Measurements from ENCODE around the gene STK39.

The STK39 gene

DNA sequence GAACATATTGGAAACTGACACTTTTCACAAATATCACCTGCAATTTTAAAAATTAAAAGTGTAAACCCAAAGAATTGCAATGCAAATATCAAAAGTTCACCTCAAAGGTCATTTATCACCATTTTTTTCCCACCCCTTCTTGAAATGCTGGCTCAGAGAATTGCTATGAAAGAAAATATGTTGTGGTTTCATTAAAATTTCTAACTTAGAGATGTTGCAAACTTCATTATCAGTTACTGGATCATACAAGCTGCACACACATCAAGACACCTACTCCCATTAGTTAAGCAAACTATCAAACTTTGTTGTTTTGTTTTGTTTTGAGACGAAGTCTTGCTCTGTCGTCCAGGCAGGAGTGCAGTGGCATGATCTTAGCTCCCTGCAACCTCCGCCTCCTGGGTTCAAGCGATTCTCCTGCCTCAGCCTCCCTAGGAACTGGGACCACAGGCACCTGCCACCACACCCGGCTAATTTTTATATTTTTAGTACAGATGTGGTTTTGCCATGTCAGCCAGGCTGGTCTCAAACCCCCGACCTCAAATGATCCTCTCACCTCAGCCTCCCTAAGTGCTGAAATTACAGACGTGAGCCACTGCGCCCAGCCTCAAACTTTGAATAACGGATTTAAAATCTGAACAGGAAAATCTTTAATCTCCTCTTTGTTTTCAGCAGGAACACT lies 37.0 kb downstream of the STK39 start:
- Histone ChIP-seq H3K36me3 (no peaks in the 10 kb centered on the region), H3K9me3 (no peaks in the 10 kb centered on the region), H3K4me3 (peak overlapping the region in 1 of 2 donors; percentile 26), H3K27ac (no peak overlapping the region), H3K4me1 (peaks cover 0 to 19% (median 7%) of the 10 kb centered on the region in 4 donors), H3K27me3 (no peaks in the 10 kb centered on the region)
- TF ChIP-seq CTCF (IDR thresholded peaks at IDR 0.05) = no peak
- intact Hi-C loops (cut with DNase I; ENCODE audit: low total_unique reads) = no loop called here
- DNase-seq = no peak

- peaks cover 0 to 15% (median 7%) of the 10 kb centered on the region in 4 donors for H3K4me1 ChIP-seq
- no peak overlapping the region for H3K4me3 ChIP-seq
- TF ChIP-seq CTCF (IDR thresholded peaks at IDR 0.05) = no peak
- H3K36me3 ChIP-seq = no peaks in the 10 kb centered on the region
- no peak overlapping the region for H3K27ac ChIP-seq
- no peaks in the 10 kb centered on the region for H3K27me3 ChIP-seq
- DNase-seq = no peak
- intact Hi-C loops (cut with DNase I; ENCODE audit: low total_unique reads) = no loop called here
- H3K9me3 ChIP-seq = no peaks in the 10 kb centered on the region
Measured at GRCh38 chr2:168208652-168209051, 38.7 kb downstream of the STK39 start.

- no peaks in the 10 kb centered on the region for H3K36me3 ChIP-seq
- peaks cover 0 to 15% (median 7%) of the 10 kb centered on the region in 4 donors for H3K4me1 ChIP-seq
- H3K9me3 ChIP-seq = no peaks in the 10 kb centered on the region
- TF ChIP-seq CTCF (IDR thresholded peaks at IDR 0.05) = no peak
- no peak for DNase-seq
- no peak overlapping the region for H3K27ac ChIP-seq
- intact Hi-C loops (cut with DNase I; ENCODE audit: low total_unique reads) = no loop called here
- no peak overlapping the region for H3K4me3 ChIP-seq
- no peaks in the 10 kb centered on the region for H3K27me3 ChIP-seq
Measured at GRCh38 chr2:168207851-168208250, 39.5 kb downstream of the STK39 start.

- TF ChIP-seq CTCF (IDR thresholded peaks at IDR 0.05) = no peak
- Histone ChIP-seq H3K4me3 (no peak overlapping the region), H3K9me3 (no peaks in the 10 kb centered on the region), H3K4me1 (no peaks in the 10 kb centered on the region), H3K27me3 (no peaks in the 10 kb centered on the region), H3K27ac (no peak overlapping the region), H3K36me3 (no peaks in the 10 kb centered on the region)
- DNase-seq = no peak
- intact Hi-C loops (cut with DNase I; ENCODE audit: low total_unique reads) = no loop called here
Measured at GRCh38 chr2:168203762-168204693, 43.4 kb downstream of the STK39 start.

DNA sequence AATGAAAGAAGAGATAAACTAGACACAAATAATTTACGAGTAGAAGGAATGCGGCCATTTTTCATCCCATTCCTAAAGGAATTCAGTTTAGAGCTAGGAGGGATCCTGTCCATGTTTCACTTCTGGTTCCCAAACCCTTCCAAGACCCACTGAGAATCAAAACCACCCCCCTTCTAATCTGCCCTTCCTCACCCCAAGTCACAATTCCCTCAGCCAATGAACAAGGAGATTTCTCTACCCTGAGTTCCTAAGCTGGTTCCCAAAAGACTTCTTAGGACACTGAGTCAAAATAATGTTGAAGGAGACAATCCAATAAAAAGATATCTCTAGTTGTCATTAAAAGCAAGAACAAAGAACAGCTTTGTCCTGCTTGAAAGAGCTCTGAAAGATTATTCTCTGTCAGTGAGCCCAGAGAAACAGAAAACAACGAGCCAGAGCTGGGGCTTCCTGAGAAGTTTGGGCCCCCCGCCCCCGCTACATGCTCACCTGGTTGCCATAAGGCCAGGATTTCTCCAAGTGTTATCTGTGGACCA lies 45.7 kb downstream of the STK39 start:
- Histone ChIP-seq H3K9me3 (no peaks in the 10 kb centered on the region), H3K4me1 (no peaks in the 10 kb centered on the region), H3K36me3 (no peaks in the 10 kb centered on the region), H3K4me3 (no peak overlapping the region), H3K27me3 (no peaks in the 10 kb centered on the region), H3K27ac (no peak overlapping the region)
- DNase-seq = no peak
- intact Hi-C loops (cut with DNase I; ENCODE audit: low total_unique reads) = no loop called here
- no peak for TF ChIP-seq CTCF (IDR thresholded peaks at IDR 0.05)
